ENCODE measurements around the gene OR6C70. TPM values are rescaled to one million over a fixed set of nuclear protein-coding genes. Genes with fewer than 3 reads are reported as not detected.

Gene OR6C70
- total RNA-seq, 1 experiment from 2014 or later = 0.29 TPM

Other genes starting within 250 kb of the OR6C70 start
- gene OR10A7, start 249.1 kb downstream of the OR6C70 start, total RNA-seq (2014; rRNA removed; shearing (Covaris generic)) = not detected in 2 replicates
- gene OR6C74, start 225.5 kb downstream of the OR6C70 start, total RNA-seq (2014; rRNA removed; shearing (Covaris generic)) = not detected in 2 replicates
- gene OR6C6, start 173.6 kb downstream of the OR6C70 start, total RNA-seq (2014; rRNA removed; shearing (Covaris generic)) = not detected in 2 replicates
- gene OR6C1, start 155.8 kb downstream of the OR6C70 start, total RNA-seq (2014; rRNA removed; shearing (Covaris generic)) = not detected in 2 replicates
- not detected in 2 replicates for gene OR6C3, start 139.4 kb downstream of the OR6C70 start, total RNA-seq (2014; rRNA removed; shearing (Covaris generic))
- gene OR6C75, start 107.2 kb downstream of the OR6C70 start, total RNA-seq (2014; rRNA removed; shearing (Covaris generic)) = not detected in 2 replicates
- not detected in 2 replicates for gene OR6C65, start 69.6 kb downstream of the OR6C70 start, total RNA-seq (2014; rRNA removed; shearing (Covaris generic))
- gene OR6C76, start 43.9 kb downstream of the OR6C70 start, total RNA-seq (2014; rRNA removed; shearing (Covaris generic)) = not detected in 2 replicates
- not detected in 2 replicates for gene OR6C2, start 26.1 kb downstream of the OR6C70 start, total RNA-seq (2014; rRNA removed; shearing (Covaris generic))
- gene OR6C68, start 22.2 kb upstream of the OR6C70 start, total RNA-seq (2014; rRNA removed; shearing (Covaris generic)) = not detected in 2 replicates
- gene OR6C4, start 79.5 kb upstream of the OR6C70 start, total RNA-seq (2014; rRNA removed; shearing (Covaris generic)) = not detected in 2 replicates
- not detected in 2 replicates for gene OR2AP1, start 102.3 kb upstream of the OR6C70 start, total RNA-seq (2014; rRNA removed; shearing (Covaris generic))
- gene OR10P1, start 166.8 kb upstream of the OR6C70 start, total RNA-seq (2014; rRNA removed; shearing (Covaris generic)) = not detected in 2 replicates
- gene ITGA7, start 237.8 kb upstream of the OR6C70 start, total RNA-seq (2014; rRNA removed; shearing (Covaris generic)) = 2.4 and 3.4 TPM in 2 replicates
- gene BLOC1S1, start 245.9 kb upstream of the OR6C70 start, total RNA-seq (2014; rRNA removed; shearing (Covaris generic)) = 112 and 135 TPM in 2 replicates